Thyroid gland (tissue), 4 donors: ENCODE data around the gene PEX19. TPM values are rescaled to one million over a fixed set of nuclear protein-coding genes. Genes with fewer than 3 reads are reported as not detected.
A peak's percentile ranks its signal among the peaks of the same experiment; 100 is the strongest.

Experiments used
- DNase-seq, 2 donors: peaks; one replicate each; pipeline ENCODE4 v3.0.0-alpha.2; 2019
- H3K27ac ChIP-seq, 3 donors: fragments of 200-600 bp; sonication (generic); 1 replicate in 2 of 3; 2 replicates in 1 of 3; pipeline ENCODE4 v1.5.1; 2016 to 2019; ENCODE audit warnings: mild to moderate bottlenecking in 1 of 3, moderate library complexity in 1 of 3
- H3K27me3 ChIP-seq: fragments of 200-600 bp; sonication (generic); one replicate; pipeline ENCODE4 v1.5.1; 2019
- H3K36me3 ChIP-seq, 2 donors: fragments of 200-600 bp; sonication (generic); one replicate each; pipeline ENCODE4 v1.5.1; 2016 to 2019
- H3K4me1 ChIP-seq, 2 donors: fragments of 200-600 bp; sonication (generic); one replicate each; pipeline ENCODE4 v1.5.1; 2017 to 2019
- H3K4me3 ChIP-seq, 3 donors: fragments of 200-600 bp; sonication (generic); replicated peaks in 1 of 3; 1 replicate in 2 of 3; 2 replicates in 1 of 3; pipeline ENCODE4 v1.5.1; 2016; ENCODE audit warnings: mild to moderate bottlenecking in 1 of 3
- H3K9me3 ChIP-seq: fragments of 200-600 bp; sonication (generic); one replicate; pipeline ENCODE4 v1.5.1; 2017
- POLR2A ChIP-seq, 2 donors: fragments of 450-650 bp; IDR thresholded peaks; one replicate each; pipeline ENCODE4 v1.6.1; 2017; ENCODE audit warnings: antibody characterized with exemption in 2 of 2, mild to moderate bottlenecking in 2 of 2, moderate library complexity in 1 of 2
- WGBS, 2 donors: methylation state at CpG; one replicate each; pipeline ENCODE4 v1.1.5; 2017; 5-methylcytosine and 5-hydroxymethylcytosine counted together
- intact Hi-C: fragments of 100-400 bp; cut with DNase I; formaldehyde crosslinking; loops from one replicate; pipeline ENCODE4 v1.15.1; 2023
- total RNA-seq, 4 donors: library from RNA; depleted of rRNA; stranded (reverse); fragments of >200 nt; gene quantifications; one replicate each; pipeline ENCODE4 v1.2.3, GENCODE V29; 2016
- TF ChIP-seq, protein P1 (sequence below), 6 experiments: fragments of 200-600 bp in 3 of 6; fragments of 450-650 bp in 3 of 6; sonication (generic) in 3 of 6; IDR thresholded peaks; one replicate each; pipeline ENCODE4 v1.5.1; 2016 to 2019; ENCODE audit warnings: antibody characterized with exemption in 6 of 6, mild to moderate bottlenecking in 2 of 6, inconsistent platforms in 1 of 6, moderate library complexity in 1 of 6

PEX19 gene, protein sequence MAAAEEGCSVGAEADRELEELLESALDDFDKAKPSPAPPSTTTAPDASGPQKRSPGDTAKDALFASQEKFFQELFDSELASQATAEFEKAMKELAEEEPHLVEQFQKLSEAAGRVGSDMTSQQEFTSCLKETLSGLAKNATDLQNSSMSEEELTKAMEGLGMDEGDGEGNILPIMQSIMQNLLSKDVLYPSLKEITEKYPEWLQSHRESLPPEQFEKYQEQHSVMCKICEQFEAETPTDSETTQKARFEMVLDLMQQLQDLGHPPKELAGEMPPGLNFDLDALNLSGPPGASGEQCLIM
- total RNA-seq = 100 to 1,000 TPM in 2 of 4 donors, 10 to 100 TPM in 2; 65.2 to 120 (median 85.3) TPM

DNA sequence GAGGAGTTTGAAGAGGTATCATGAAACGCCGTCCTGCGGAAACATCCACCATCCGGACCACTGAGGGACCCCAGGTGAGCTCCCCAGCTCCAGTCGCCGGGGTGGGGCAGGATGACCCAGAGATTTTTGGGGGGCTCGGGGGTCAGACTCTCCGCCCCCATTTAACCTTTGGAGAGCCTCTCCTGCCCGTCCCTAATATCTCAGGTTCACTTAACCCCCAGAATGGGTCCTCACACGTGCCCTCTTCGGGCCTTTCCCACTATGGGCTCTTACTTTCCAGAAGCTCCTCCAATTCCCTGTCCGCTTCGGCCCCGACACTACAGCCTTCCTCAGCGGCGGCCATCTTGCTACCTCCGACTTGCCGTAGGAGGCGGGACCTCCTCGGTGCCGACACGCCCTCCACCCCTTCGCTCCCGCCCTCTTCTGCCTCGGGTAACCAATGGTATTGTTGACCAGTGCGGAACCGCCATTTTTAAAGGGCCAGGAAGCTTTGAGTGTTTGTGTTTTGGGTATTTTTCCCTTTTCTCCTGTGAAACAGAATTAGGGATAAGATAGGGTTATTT, at the start of gene PEX19:
Gene PEX19, minus strand, starts transcription at position 352 of the 563 bp plus-strand sequence. Its CDS starts 9 bp downstream, at position 343.
- intact Hi-C loops = loop anchor here (10.0 kb wide), 1 partner anchor 190 kb away; the partner anchor contains the start of gene IGSF8
- WGBS, 2 donors = 0 to 1% methylated on average over 23 to 27 of the region's 27 CpGs
- peak in 1 of 2 donors; percentile 91 for TF ChIP-seq POLR2A (IDR thresholded peaks at IDR 0.05)
- TF ChIP-seq, protein P1, sequence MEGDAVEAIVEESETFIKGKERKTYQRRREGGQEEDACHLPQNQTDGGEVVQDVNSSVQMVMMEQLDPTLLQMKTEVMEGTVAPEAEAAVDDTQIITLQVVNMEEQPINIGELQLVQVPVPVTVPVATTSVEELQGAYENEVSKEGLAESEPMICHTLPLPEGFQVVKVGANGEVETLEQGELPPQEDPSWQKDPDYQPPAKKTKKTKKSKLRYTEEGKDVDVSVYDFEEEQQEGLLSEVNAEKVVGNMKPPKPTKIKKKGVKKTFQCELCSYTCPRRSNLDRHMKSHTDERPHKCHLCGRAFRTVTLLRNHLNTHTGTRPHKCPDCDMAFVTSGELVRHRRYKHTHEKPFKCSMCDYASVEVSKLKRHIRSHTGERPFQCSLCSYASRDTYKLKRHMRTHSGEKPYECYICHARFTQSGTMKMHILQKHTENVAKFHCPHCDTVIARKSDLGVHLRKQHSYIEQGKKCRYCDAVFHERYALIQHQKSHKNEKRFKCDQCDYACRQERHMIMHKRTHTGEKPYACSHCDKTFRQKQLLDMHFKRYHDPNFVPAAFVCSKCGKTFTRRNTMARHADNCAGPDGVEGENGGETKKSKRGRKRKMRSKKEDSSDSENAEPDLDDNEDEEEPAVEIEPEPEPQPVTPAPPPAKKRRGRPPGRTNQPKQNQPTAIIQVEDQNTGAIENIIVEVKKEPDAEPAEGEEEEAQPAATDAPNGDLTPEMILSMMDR (IDR thresholded peaks at IDR 0.05) = no peak
- no peaks in the 10 kb centered on the region for H3K9me3 ChIP-seq
- H3K27ac ChIP-seq = peak within 1 kb of the TSS; percentile 11 to 91 (median 90)
- no peaks in the 10 kb centered on the region for H3K27me3 ChIP-seq
- H3K36me3 ChIP-seq = peaks cover 33 to 43% of the 10 kb centered on the region in 2 donors
- peaks cover 11 to 19% of the 10 kb centered on the region in 2 donors for H3K4me1 ChIP-seq
- DNase-seq = peak; percentile 94 to 95
- H3K4me3 ChIP-seq = peak within 1 kb of the TSS; percentile 26 to 96 (median 84)

DNA sequence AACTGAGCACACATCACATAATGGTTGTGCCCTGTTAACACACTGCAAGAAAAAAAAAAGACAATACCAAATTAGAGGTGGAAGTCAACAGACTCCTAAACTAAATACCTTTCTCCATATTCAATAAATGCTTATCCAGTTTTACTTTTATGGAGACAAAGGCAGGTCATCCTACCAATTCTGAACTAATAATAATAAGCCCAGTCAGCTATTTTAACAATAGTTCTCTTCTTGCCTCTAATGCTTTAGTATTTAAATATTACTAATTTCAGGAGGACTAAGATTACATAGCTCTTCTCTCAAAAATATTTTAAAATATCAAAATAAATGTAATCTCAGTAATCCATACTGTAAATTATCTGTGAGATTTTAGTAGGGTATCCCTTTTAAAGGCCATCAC, 47.6 kb upstream of the PEX19 start:
- no peak for DNase-seq
- Histone ChIP-seq H3K36me3 (peaks cover 71 to 87% of the 10 kb centered on the region in 2 donors), H3K9me3 (no peaks in the 10 kb centered on the region), H3K4me1 (no peaks in the 10 kb centered on the region), H3K27ac (no peak overlapping the region), H3K4me3 (no peak overlapping the region), H3K27me3 (no peaks in the 10 kb centered on the region)
- TF ChIP-seq, protein P1 (IDR thresholded peaks at IDR 0.05) = no peak
- TF ChIP-seq POLR2A (IDR thresholded peaks at IDR 0.05) = no peak
- intact Hi-C loops = no loop called here

DNA sequence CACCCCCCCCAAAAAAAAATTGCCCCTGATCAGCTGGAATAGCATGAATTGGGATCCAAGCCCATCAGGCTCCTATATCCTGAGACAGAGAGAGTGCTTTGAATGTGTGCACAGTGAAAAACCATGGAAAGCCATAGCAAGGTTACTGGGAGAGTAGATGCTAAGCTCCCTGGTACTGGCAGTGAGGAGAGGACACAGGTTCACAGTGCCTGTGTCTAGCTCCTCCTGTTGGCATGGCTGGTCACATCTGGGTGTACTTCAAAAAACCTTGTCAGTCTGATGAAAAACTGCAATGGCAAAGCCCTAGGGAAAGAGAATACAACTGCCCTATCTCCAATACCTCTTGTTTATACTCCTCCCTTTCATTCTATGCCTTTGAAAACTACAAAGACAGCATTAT, 45.2 kb upstream of the PEX19 start:
- no peaks in the 10 kb centered on the region for H3K4me1 ChIP-seq
- intact Hi-C loops = no loop called here
- H3K36me3 ChIP-seq = peaks cover 86 to 94% of the 10 kb centered on the region in 2 donors
- no peak for TF ChIP-seq POLR2A (IDR thresholded peaks at IDR 0.05)
- no peaks in the 10 kb centered on the region for H3K9me3 ChIP-seq
- DNase-seq = no peak
- no peak overlapping the region for H3K4me3 ChIP-seq
- H3K27ac ChIP-seq = no peak overlapping the region
- H3K27me3 ChIP-seq = no peaks in the 10 kb centered on the region

DNA sequence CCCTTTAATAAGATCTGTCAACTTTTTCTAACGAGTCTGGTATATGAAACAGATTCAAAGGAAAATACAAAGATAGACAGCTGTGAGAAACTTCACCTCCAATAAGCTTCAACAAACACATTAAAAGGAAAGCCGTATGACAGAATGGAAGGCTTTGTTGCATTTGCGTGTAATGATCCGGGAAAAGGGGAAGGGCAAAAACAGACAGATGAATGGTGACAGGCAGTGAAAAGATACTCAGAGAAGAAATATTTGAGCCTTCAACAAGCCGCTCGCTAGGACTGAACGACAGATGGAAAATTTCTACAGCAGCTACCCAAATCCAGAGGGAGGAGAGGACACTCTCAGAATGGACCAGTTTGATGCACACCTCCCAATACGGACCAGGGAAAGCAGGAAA, 43.3 kb upstream of the PEX19 start:
- H3K4me1 ChIP-seq = no peaks in the 10 kb centered on the region
- 80 to 89% methylated on average over 8 of the region's 8 CpGs for WGBS, 2 donors
- TF ChIP-seq POLR2A (IDR thresholded peaks at IDR 0.05) = no peak
- TF ChIP-seq, protein P1 (IDR thresholded peaks at IDR 0.05) = no peak
- intact Hi-C loops = no loop called here
- peaks cover 88 to 95% of the 10 kb centered on the region in 2 donors for H3K36me3 ChIP-seq
- DNase-seq = no peak
- H3K27me3 ChIP-seq = no peaks in the 10 kb centered on the region
- H3K27ac ChIP-seq = no peak overlapping the region
- no peaks in the 10 kb centered on the region for H3K9me3 ChIP-seq
- H3K4me3 ChIP-seq = no peak overlapping the region

DNA sequence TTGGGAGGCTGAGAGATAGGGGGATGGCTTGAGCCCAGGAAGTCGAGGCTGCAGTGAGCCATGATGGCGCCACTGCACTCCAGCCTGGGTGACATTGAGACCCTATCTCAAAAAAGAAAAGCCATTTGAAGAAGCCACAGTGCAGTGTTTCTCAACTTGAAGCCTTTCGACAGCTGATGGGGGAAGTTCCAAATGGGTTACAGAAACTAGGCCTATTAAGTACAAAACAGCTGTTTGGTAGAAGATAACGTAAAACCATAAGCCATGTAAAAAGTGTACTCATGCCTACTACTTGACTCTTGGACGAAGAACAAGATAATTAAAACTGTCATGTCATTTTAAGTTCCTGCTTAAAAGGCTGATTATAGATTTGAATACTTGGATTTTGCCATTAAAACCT, 41.5 kb upstream of the PEX19 start:
- intact Hi-C loops = no loop called here
- TF ChIP-seq, protein P1 (IDR thresholded peaks at IDR 0.05) = no peak
- TF ChIP-seq POLR2A (IDR thresholded peaks at IDR 0.05) = no peak

More for the DNA sequence above, 41.5 kb upstream of the PEX19 start:
- Histone ChIP-seq H3K27me3 (no peaks in the 10 kb centered on the region), H3K4me3 (no peak overlapping the region), H3K27ac (no peak overlapping the region), H3K9me3 (no peaks in the 10 kb centered on the region), H3K4me1 (no peaks in the 10 kb centered on the region), H3K36me3 (peaks cover 78 to 88% of the 10 kb centered on the region in 2 donors)
- 94 to 95% methylated on average over 5 of the region's 5 CpGs for WGBS, 2 donors
- DNase-seq = no peak
